Panc1 (cell line): Measurements from ENCODE around the gene GRIN2A.

Experiments used
- TF ChIP-seq, protein P1 (sequence below): fragments of 450-650 bp; IDR thresholded peaks from 2 replicates; pipeline ENCODE4 v1.5.1; 2017; ENCODE audit warnings: mild to moderate bottlenecking
- TF ChIP-seq, protein P2 (sequence below), 2 experiments: IDR thresholded peaks; 2 replicates each; pipeline ENCODE4 v1.6.1; 2011 to 2012; ENCODE audit warnings: low read depth in 2 of 2, control low read depth in 1 of 2, low read length in 1 of 2, mild to moderate bottlenecking in 1 of 2, moderate library complexity in 1 of 2; ENCODE audit not compliant: insufficient read depth in 1 of 2

DNA sequence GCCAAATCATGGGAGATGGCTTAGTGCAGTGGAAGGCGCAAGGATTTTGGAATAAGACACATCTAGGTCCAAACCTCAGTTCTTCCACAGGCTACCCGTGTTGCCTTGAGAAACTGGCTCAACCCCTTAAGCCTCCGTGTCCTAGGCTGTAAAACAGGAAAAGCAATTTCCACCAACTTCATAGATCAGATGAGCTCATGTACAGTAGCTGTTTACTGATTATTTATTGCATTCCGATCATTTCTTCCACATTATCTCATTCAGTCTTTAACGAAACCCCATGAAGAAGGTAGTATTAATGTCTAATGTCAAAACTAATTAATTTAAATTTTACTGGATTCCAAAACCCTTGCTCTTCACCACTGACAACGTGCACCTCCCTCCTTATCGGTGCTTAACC, 231.6 kb downstream of the GRIN2A start:
- TF ChIP-seq, protein P1, sequence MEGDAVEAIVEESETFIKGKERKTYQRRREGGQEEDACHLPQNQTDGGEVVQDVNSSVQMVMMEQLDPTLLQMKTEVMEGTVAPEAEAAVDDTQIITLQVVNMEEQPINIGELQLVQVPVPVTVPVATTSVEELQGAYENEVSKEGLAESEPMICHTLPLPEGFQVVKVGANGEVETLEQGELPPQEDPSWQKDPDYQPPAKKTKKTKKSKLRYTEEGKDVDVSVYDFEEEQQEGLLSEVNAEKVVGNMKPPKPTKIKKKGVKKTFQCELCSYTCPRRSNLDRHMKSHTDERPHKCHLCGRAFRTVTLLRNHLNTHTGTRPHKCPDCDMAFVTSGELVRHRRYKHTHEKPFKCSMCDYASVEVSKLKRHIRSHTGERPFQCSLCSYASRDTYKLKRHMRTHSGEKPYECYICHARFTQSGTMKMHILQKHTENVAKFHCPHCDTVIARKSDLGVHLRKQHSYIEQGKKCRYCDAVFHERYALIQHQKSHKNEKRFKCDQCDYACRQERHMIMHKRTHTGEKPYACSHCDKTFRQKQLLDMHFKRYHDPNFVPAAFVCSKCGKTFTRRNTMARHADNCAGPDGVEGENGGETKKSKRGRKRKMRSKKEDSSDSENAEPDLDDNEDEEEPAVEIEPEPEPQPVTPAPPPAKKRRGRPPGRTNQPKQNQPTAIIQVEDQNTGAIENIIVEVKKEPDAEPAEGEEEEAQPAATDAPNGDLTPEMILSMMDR = no peak
- TF ChIP-seq, protein P2, sequence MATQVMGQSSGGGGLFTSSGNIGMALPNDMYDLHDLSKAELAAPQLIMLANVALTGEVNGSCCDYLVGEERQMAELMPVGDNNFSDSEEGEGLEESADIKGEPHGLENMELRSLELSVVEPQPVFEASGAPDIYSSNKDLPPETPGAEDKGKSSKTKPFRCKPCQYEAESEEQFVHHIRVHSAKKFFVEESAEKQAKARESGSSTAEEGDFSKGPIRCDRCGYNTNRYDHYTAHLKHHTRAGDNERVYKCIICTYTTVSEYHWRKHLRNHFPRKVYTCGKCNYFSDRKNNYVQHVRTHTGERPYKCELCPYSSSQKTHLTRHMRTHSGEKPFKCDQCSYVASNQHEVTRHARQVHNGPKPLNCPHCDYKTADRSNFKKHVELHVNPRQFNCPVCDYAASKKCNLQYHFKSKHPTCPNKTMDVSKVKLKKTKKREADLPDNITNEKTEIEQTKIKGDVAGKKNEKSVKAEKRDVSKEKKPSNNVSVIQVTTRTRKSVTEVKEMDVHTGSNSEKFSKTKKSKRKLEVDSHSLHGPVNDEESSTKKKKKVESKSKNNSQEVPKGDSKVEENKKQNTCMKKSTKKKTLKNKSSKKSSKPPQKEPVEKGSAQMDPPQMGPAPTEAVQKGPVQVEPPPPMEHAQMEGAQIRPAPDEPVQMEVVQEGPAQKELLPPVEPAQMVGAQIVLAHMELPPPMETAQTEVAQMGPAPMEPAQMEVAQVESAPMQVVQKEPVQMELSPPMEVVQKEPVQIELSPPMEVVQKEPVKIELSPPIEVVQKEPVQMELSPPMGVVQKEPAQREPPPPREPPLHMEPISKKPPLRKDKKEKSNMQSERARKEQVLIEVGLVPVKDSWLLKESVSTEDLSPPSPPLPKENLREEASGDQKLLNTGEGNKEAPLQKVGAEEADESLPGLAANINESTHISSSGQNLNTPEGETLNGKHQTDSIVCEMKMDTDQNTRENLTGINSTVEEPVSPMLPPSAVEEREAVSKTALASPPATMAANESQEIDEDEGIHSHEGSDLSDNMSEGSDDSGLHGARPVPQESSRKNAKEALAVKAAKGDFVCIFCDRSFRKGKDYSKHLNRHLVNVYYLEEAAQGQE (IDR thresholded peaks at IDR 0.05; ENCODE audit: insufficient read depth in 1 of 2, low read depth in 2 of 2, low read length in 1 of 2) = no peak
